Measurements from ENCODE around the gene FGD1. TPM values are rescaled to one million over a fixed set of nuclear protein-coding genes. Genes with fewer than 3 reads are reported as not detected.
A peak's percentile ranks its signal among the peaks of the same experiment; 100 is the strongest.

The FGD1 gene
- total RNA-seq, 2 donors from 2014 or later: 2.3 to 2.9 TPM

- Histone ChIP-seq H3K27me3 (no peaks in the 10 kb centered on the region), H3K9me3 (no peaks in the 10 kb centered on the region), H3K4me3 (no peak overlapping the region), H3K27ac (peak overlapping the region in 2 of 4 donors; percentile 49 to 53), H3K36me3 (replicated peaks in 1 of 2; ENCODE audit: insufficient read depth in 1 of 2, low read depth in 2 of 2) (no peaks in the 10 kb centered on the region), H3K4me1 (peaks cover 14% of the 10 kb centered on the region)
- peak; percentile 68 for ATAC-seq
- intact Hi-C loops (cut with DNase I): no loop called here
- TF ChIP-seq POLR2A (IDR thresholded peaks at IDR 0.05) (no peak), CTCF (IDR thresholded peaks at IDR 0.05) (no peak)
- 10 to 21% methylated on average over 3 of the region's 3 CpGs for WGBS, 2 donors
- DNase-seq: peak; percentile 19 to 68 (median 45)
Observed at GRCh38 chrX:54419559-54420302, 76.3 kb downstream of the FGD1 start.

- ATAC-seq: no peak
- 78 to 86% methylated on average over 2 of the region's 2 CpGs for WGBS, 2 donors
- no peak for TF ChIP-seq POLR2A (IDR thresholded peaks at IDR 0.05)
- no peak for TF ChIP-seq CTCF (IDR thresholded peaks at IDR 0.05)
- Histone ChIP-seq H3K27me3 (no peaks in the 10 kb centered on the region), H3K4me1 (peaks cover 14% of the 10 kb centered on the region), H3K4me3 (no peak overlapping the region), H3K36me3 (replicated peaks in 1 of 2; ENCODE audit: insufficient read depth in 1 of 2, low read depth in 2 of 2) (no peaks in the 10 kb centered on the region), H3K9me3 (no peaks in the 10 kb centered on the region), H3K27ac (no peak overlapping the region)
- no peak for DNase-seq
- intact Hi-C loops (cut with DNase I): no loop called here
Observed at GRCh38 chrX:54416965-54417364, 79.1 kb downstream of the FGD1 start.

- no peak overlapping the region for H3K4me3 ChIP-seq
- H3K36me3 ChIP-seq (replicated peaks in 1 of 2; ENCODE audit: insufficient read depth in 1 of 2, low read depth in 2 of 2): no peaks in the 10 kb centered on the region
- peaks cover 12% of the 10 kb centered on the region for H3K4me1 ChIP-seq
- ATAC-seq: no peak
- no peak overlapping the region for H3K27ac ChIP-seq
- no peak for DNase-seq
- no peaks in the 10 kb centered on the region for H3K27me3 ChIP-seq
- intact Hi-C loops (cut with DNase I): no loop called here
- H3K9me3 ChIP-seq: no peaks in the 10 kb centered on the region
- WGBS, 2 donors: 22 to 26% methylated on average over 8 to 11 of the region's 13 CpGs
- TF ChIP-seq CTCF (IDR thresholded peaks at IDR 0.05): no peak
- TF ChIP-seq POLR2A (IDR thresholded peaks at IDR 0.05): no peak
Observed at GRCh38 chrX:54415534-54416350, 80.3 kb downstream of the FGD1 start.

- Histone ChIP-seq H3K4me3 (no peak overlapping the region), H3K36me3 (replicated peaks in 1 of 2; ENCODE audit: insufficient read depth in 1 of 2, low read depth in 2 of 2) (no peaks in the 10 kb centered on the region), H3K27me3 (no peaks in the 10 kb centered on the region), H3K27ac (no peak overlapping the region), H3K4me1 (no peaks in the 10 kb centered on the region), H3K9me3 (no peaks in the 10 kb centered on the region)
- TF ChIP-seq CTCF (IDR thresholded peaks at IDR 0.05): no peak
- no peak for ATAC-seq
- no peak for DNase-seq
- intact Hi-C loops (cut with DNase I): no loop called here
- 36 to 100% methylated on average over 1 to 2 of the region's 3 CpGs for WGBS, 2 donors
Observed at GRCh38 chrX:54413753-54414152, 82.3 kb downstream of the FGD1 start.
